Endothelial cell (in vitro differentiated cells): ENCODE results near the gene HOXC10. TPM values are rescaled to one million over a fixed set of nuclear protein-coding genes. Genes with fewer than 3 reads are reported as not detected.

Experiments used
- DNase-seq: peaks from one replicate; pipeline ENCODE4 v3.0.0; 2021; ENCODE audit warnings: low spot score
- H3K27ac Mint-ChIP-seq: one replicate; pipeline ENCODE4 v1.8.0; 2021; ENCODE audit warnings: mixed read lengths, inconsistent platforms; ENCODE audit not compliant: unreplicated experiment
- H3K27me3 Mint-ChIP-seq: one replicate; pipeline ENCODE4 v1.8.0; 2021; ENCODE audit warnings: mild to moderate bottlenecking, moderate library complexity, mixed read lengths, inconsistent platforms; ENCODE audit not compliant: unreplicated experiment
- H3K36me3 Mint-ChIP-seq: one replicate; pipeline ENCODE4 v1.8.0; 2021; ENCODE audit warnings: mild to moderate bottlenecking, low read depth, mixed read lengths, inconsistent platforms; ENCODE audit not compliant: unreplicated experiment
- H3K4me1 Mint-ChIP-seq: one replicate; pipeline ENCODE4 v1.8.0; 2021; ENCODE audit warnings: mild to moderate bottlenecking, mixed read lengths, inconsistent platforms; ENCODE audit not compliant: unreplicated experiment
- H3K4me3 Mint-ChIP-seq: one replicate; pipeline ENCODE4 v1.8.0; 2021; ENCODE audit warnings: mild to moderate bottlenecking, mixed read lengths, inconsistent platforms; ENCODE audit not compliant: unreplicated experiment
- H3K9me3 Mint-ChIP-seq: one replicate; pipeline ENCODE4 v1.8.0; 2021; ENCODE audit warnings: mixed read lengths, inconsistent platforms; ENCODE audit not compliant: unreplicated experiment
- CTCF ChIP-seq: fragments of 200-600 bp; sonication (generic); IDR thresholded peaks from one replicate; pipeline ENCODE4 v1.5.0; 2021; ENCODE audit warnings: antibody characterized with exemption; ENCODE audit not compliant: unreplicated experiment
- total RNA-seq: library from RNA; stranded (reverse); fragmentation: NEBNext Ultra II Directional; extraction: Animal tissue kit (Norgen Biotek cat#: 25700); gene quantifications from one replicate; pipeline ENCODE4 v1.2.1, GENCODE V29; 2021; ENCODE audit not compliant: unreplicated experiment

The HOXC10 gene
- total RNA-seq, 1 donor from 2014 or later = 1.9 TPM

DNA sequence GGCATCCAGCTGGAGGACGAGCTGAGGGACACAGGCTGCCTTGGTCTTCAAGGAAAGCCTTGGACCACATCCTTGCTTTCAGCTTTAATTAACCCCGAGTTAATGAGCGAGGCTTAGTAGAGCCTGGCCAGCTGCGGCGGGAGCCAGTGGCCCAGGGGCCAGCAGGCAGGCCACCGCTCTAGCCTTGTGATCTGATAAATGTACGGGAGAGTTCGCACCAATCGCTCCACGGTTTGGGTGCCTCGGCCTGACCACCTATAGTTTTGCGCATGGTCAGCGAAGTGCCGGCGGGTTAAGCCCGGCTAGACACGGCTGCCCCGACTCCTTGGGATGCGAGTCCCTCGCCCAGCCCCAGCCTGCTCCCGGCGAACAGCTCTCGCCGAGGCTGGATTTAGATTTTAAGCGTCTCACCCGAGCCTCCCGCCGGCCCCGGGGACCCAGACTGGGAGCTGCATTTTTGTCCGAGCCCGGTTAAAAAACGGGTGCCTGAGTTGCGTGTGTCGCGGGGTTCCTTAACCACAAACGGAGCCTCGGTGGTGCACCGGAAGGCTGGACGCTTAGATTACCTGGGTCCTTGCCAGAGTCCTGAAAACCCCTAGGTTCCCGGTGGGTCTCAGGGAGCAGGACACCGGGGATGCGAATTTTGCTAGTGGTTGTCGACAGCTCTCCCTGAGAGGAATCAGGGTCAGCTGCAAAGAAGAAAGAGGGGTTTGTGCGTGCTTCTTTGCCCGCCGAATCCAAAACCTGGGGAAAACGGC lies 33.2 kb upstream of the HOXC10 start:
- Mint-ChIP-seq H3K27me3 (peaks cover 47% of the 10 kb centered on the region), H3K4me3 (no peak overlapping the region), H3K27ac (no peak overlapping the region), H3K4me1 (peaks cover 9% of the 10 kb centered on the region), H3K9me3 (no peaks in the 10 kb centered on the region), H3K36me3 (peaks cover 5% of the 10 kb centered on the region)
- no peak for TF ChIP-seq CTCF
- no peak for DNase-seq

GRCh38 chr12:53952335-53952694 lies 32.6 kb upstream of the HOXC10 start:
- no peak for DNase-seq
- no peak for TF ChIP-seq CTCF
- Mint-ChIP-seq H3K4me1 (peaks cover 9% of the 10 kb centered on the region), H3K9me3 (no peaks in the 10 kb centered on the region), H3K4me3 (no peak overlapping the region), H3K27ac (no peak overlapping the region), H3K27me3 (peaks cover 52% of the 10 kb centered on the region), H3K36me3 (peaks cover 5% of the 10 kb centered on the region)

DNA sequence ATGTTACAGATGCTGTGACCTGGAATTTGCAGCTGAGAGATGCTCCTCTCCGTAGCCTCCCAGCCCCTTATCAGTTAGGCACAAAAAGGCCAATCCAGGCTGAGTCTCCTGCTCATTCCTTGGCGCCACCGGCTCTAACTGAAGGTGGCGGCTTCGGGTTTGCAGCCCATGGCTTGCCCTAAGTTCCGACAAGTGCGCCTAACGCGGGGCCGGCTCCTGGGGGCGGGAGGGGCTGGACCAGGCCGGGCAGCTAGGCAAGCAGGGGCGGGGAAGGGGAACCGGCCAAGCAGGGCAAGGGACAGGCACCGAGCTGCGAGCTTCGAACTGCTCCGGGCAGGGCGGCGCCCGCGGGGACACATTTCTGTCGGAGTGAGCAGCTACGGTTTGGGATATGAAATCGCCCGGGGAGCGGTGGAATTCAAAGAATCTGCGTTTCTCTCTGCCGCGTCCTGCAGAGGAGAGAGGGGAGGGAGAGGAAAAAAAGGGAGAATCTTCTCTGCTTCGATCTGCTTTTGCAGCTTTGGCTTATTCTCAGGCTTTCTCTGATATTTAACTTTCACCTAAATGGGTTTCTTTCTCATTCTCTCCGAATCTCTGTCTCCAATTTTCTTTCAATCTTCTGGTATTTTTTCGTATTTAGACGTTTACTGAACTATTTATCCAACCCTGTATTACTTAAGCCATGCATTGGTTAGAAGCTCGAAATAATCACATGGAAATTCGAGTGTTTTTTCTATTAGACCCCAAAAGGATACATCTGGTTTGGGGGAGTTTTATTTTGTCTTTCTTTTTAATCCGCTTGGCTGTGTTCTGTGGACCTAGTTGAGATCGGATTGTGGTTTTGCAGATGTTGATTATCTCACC lies 31.8 kb upstream of the HOXC10 start:
- TF ChIP-seq CTCF = no peak
- Mint-ChIP-seq H3K4me1 (peaks cover 9% of the 10 kb centered on the region), H3K36me3 (peaks cover 5% of the 10 kb centered on the region), H3K27ac (no peak overlapping the region), H3K9me3 (no peaks in the 10 kb centered on the region), H3K4me3 (no peak overlapping the region), H3K27me3 (peaks cover 54% of the 10 kb centered on the region)
- no peak for DNase-seq

DNA sequence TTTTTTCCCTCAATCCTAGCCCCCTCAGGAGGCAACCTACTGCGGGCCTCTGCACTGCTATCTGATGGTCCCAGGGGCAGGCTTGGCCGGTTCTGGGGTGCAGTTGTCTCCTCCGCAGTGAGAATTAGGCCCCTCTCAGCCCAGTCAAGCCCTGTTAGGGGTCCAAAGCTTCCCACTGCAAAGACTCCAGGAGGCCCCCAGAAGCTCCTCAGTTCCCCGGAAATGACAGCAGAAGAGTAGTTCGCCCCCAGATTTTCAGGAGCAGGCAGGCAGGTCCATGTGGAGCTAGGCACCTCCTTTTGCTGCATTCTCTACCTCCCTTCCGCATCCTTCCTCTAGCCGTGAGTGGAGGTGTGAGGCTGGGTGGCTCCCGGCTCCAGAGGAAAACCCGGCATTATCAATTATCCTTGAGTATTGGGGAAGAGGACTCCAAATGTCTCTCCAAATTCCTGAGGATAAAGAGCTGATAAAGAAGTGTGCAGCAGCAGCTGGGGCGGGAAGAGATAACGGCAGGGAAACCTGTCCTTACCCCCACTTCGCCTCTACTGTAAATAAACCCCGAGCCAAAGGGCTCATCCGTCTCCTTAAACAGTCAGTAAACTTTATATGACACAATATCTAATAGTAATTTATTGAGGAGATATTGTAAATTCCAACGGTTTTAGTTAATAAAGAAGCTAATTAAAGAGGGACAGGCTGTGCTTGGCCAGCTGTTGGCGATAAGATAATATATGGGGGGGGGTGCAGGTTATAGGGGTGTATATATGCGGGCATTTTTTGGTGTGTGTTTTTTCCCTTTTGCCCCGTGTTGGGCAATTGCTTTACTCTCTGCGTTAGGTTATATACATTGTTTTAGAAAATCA lies 30.9 kb upstream of the HOXC10 start:
- H3K9me3 Mint-ChIP-seq = no peaks in the 10 kb centered on the region
- H3K4me3 Mint-ChIP-seq = no peak overlapping the region
- H3K27ac Mint-ChIP-seq = no peak overlapping the region
- no peak for TF ChIP-seq CTCF
- peaks cover 5% of the 10 kb centered on the region for H3K36me3 Mint-ChIP-seq
- H3K4me1 Mint-ChIP-seq = peaks cover 9% of the 10 kb centered on the region
- peaks cover 52% of the 10 kb centered on the region for H3K27me3 Mint-ChIP-seq
- DNase-seq = no peak
